Measurements from ENCODE around the gene USF3.

The USF3 gene

DNA sequence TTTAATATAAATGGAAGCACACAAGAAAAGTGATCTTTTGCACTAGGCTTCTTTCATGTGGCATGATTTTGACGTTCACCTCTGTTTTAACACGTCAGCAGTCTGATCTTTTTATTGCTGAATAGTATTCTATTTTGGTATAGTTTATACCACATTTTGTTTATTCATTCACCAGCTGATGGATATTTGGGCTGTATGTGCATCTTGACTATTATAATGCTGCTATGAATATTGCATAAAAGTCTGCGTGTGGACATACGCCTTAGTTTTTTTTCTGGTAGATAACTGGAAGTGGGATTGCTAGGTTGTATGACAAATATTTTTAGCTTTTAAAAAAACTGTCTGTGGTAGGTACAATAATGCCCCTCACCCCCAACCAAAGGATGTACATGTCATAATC lies 35.3 kb upstream of the USF3 start:
- no peaks in the 10 kb centered on the region for H3K27me3 ChIP-seq (ENCODE audit: insufficient read depth, low read depth)
- peaks cover 3% of the 10 kb centered on the region; the same call in 1 of the 2 replicates for H3K36me3 ChIP-seq (ENCODE audit: insufficient read depth)
- H4K20me1 ChIP-seq (ENCODE audit: insufficient read depth) = peaks cover 73% of the 10 kb centered on the region
- H3K9ac ChIP-seq = no peak overlapping the region
- no peak overlapping the region for H3K27ac ChIP-seq
- no peak overlapping the region for H3K4me2 ChIP-seq
- H3K4me1 ChIP-seq (ENCODE audit: low read depth, poor library complexity, severe bottlenecking) = peaks cover 2% of the 10 kb centered on the region
- peaks cover 97% of the 10 kb centered on the region for H3K79me2 ChIP-seq (ENCODE audit: insufficient read depth, low read depth)
- no peak overlapping the region for H2AFZ ChIP-seq (ENCODE audit: low read depth)
- TF ChIP-seq, protein P1, sequence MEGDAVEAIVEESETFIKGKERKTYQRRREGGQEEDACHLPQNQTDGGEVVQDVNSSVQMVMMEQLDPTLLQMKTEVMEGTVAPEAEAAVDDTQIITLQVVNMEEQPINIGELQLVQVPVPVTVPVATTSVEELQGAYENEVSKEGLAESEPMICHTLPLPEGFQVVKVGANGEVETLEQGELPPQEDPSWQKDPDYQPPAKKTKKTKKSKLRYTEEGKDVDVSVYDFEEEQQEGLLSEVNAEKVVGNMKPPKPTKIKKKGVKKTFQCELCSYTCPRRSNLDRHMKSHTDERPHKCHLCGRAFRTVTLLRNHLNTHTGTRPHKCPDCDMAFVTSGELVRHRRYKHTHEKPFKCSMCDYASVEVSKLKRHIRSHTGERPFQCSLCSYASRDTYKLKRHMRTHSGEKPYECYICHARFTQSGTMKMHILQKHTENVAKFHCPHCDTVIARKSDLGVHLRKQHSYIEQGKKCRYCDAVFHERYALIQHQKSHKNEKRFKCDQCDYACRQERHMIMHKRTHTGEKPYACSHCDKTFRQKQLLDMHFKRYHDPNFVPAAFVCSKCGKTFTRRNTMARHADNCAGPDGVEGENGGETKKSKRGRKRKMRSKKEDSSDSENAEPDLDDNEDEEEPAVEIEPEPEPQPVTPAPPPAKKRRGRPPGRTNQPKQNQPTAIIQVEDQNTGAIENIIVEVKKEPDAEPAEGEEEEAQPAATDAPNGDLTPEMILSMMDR (conservative IDR thresholded peaks at IDR 0.05; ENCODE audit: low read depth, low read length) = no peak
- H3K4me3 ChIP-seq (IDR thresholded peaks at IDR 0.05; ENCODE audit: insufficient read depth, low read depth, low read length) = no peak overlapping the region

- TF ChIP-seq, protein P1 (conservative IDR thresholded peaks at IDR 0.05; ENCODE audit: low read depth, low read length) = no peak
- Histone ChIP-seq H2AFZ (ENCODE audit: low read depth) (no peak overlapping the region), H3K79me2 (ENCODE audit: insufficient read depth, low read depth) (peaks cover 96% of the 10 kb centered on the region), H3K9ac (no peak overlapping the region), H3K27me3 (ENCODE audit: insufficient read depth, low read depth) (no peaks in the 10 kb centered on the region), H3K4me2 (no peak overlapping the region), H3K36me3 (ENCODE audit: insufficient read depth) (peaks cover 3% of the 10 kb centered on the region; the same call in 1 of the 2 replicates), H4K20me1 (ENCODE audit: insufficient read depth) (peaks cover 62% of the 10 kb centered on the region), H3K27ac (no peak overlapping the region), H3K4me1 (ENCODE audit: low read depth, poor library complexity, severe bottlenecking) (no peaks in the 10 kb centered on the region), H3K4me3 (IDR thresholded peaks at IDR 0.05; ENCODE audit: insufficient read depth, low read depth, low read length) (no peak overlapping the region)
These were observed 34.1 kb upstream of the USF3 start for GRCh38 chr3:113730550-113730949.

DNA sequence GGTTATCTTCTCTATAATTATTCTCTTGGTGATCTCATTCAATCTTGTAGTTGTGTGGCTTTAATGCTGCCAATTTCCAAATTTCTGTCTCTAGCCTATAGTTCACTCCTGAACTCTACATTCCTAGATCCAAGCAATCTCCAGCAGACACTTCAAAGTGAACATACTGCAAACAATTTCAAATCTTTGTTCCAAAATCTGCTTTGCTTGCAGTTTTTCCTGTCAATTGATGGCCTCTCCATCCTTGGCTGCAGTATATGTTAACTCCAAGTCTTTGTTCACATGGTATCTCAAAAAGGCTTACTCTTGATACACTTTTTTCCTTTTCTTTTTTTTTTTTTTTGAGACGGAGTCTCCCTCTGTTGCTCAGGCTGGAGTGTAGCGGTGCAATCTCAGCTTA lies 32.2 kb upstream of the USF3 start:
- Histone ChIP-seq H3K4me2 (no peak overlapping the region), H2AFZ (ENCODE audit: low read depth) (no peak overlapping the region), H3K27ac (no peak overlapping the region), H4K20me1 (ENCODE audit: insufficient read depth) (peaks cover 51% of the 10 kb centered on the region; the same call in 1 of the 2 replicates), H3K36me3 (ENCODE audit: insufficient read depth) (peaks cover 3% of the 10 kb centered on the region; the same call in 1 of the 2 replicates), H3K27me3 (ENCODE audit: insufficient read depth, low read depth) (no peaks in the 10 kb centered on the region), H3K4me3 (IDR thresholded peaks at IDR 0.05; ENCODE audit: insufficient read depth, low read depth, low read length) (no peak overlapping the region), H3K4me1 (ENCODE audit: low read depth, poor library complexity, severe bottlenecking) (no peaks in the 10 kb centered on the region), H3K79me2 (ENCODE audit: insufficient read depth, low read depth) (peaks cover 86% of the 10 kb centered on the region), H3K9ac (no peak overlapping the region)
- TF ChIP-seq, protein P1 (conservative IDR thresholded peaks at IDR 0.05; ENCODE audit: low read depth, low read length) = no peak

- Histone ChIP-seq H2AFZ (ENCODE audit: low read depth) (no peak overlapping the region), H3K79me2 (ENCODE audit: insufficient read depth, low read depth) (peaks cover 17% of the 10 kb centered on the region; the same call in 1 of the 2 replicates), H4K20me1 (ENCODE audit: insufficient read depth) (0 out of 2 replicates have a peak, but pooled peaks cover 11% of the 10 kb centered on the region), H3K36me3 (ENCODE audit: insufficient read depth) (peaks cover 16% of the 10 kb centered on the region; the same call in 1 of the 2 replicates), H3K4me3 (IDR thresholded peaks at IDR 0.05; ENCODE audit: insufficient read depth, low read depth, low read length) (no peak overlapping the region), H3K4me2 (no peak overlapping the region), H3K4me1 (ENCODE audit: low read depth, poor library complexity, severe bottlenecking) (no peaks in the 10 kb centered on the region), H3K27me3 (ENCODE audit: insufficient read depth, low read depth) (no peaks in the 10 kb centered on the region), H3K27ac (no peak overlapping the region), H3K9ac (no peak overlapping the region)
- TF ChIP-seq, protein P1 (conservative IDR thresholded peaks at IDR 0.05; ENCODE audit: low read depth, low read length) = no peak
These were observed 25.2 kb upstream of the USF3 start for GRCh38 chr3:113721636-113722035.

Data from KMS-11 (cell line).